H1 (cell line): ENCODE measurements around the gene POU6F2. TPM values are rescaled to one million over a fixed set of nuclear protein-coding genes. Genes with fewer than 3 reads are reported as not detected.

Experiments used
- CTCF ChIA-PET: fragments of 300-600 bp; sonication (Branson Sonifier 250); formaldehyde crosslinking; loops from one replicate; lab custom pipeline; 2021; ENCODE audit not compliant: partially characterized antibody; lab: Charles Lee
- POLR2A ChIA-PET: fragments of 300-600 bp; sonication (Branson Sonifier 250); formaldehyde crosslinking; loops from one replicate; lab custom pipeline; 2021; ENCODE audit warnings: inconsistent platforms; ENCODE audit not compliant: partially characterized antibody; lab: Charles Lee
- DNase-seq, 2 experiments: peaks; one replicate each; pipeline versions ENCODE4 v3.0.0 to v3.0.0-alpha.2; 2010 to 2022; ENCODE audit warnings: low spot score in 2 of 2, low read depth in 1 of 2, mixed read lengths in 1 of 2
- FAIRE-seq: peaks from 2 replicates; lab custom pipeline; 2011; peaks lifted over from hg19 to GRCh38; lab: Jason Lieb, UNC
- H2AFZ ChIP-seq: 2 replicates; pipeline ENCODE4 v1.8.1; 2012; ENCODE audit warnings: low read length, inconsistent platforms
- H2AK5ac ChIP-seq: 2 replicates; pipeline ENCODE4 v1.6.1; 2013; ENCODE audit warnings: low read depth, low read length
- H2BK120ac ChIP-seq: replicated peaks from 2 replicates; pipeline ENCODE3; 2013; ENCODE audit warnings: low read depth, low read length, inconsistent platforms
- H2BK12ac ChIP-seq: 2 replicates; pipeline ENCODE4 v1.6.1; 2013; ENCODE audit warnings: low read depth, low read length
- H2BK15ac ChIP-seq: 2 replicates; pipeline ENCODE4 v1.6.1; 2013; ENCODE audit warnings: low read length
- H2BK20ac ChIP-seq: 2 replicates; pipeline ENCODE4 v1.6.1; 2013; ENCODE audit warnings: low read length
- H2BK5ac ChIP-seq: 2 replicates; pipeline ENCODE4 v1.6.1; 2013; ENCODE audit warnings: low read depth, low read length
- H3K14ac ChIP-seq: 2 replicates; pipeline ENCODE4 v1.6.1; 2013; ENCODE audit warnings: inconsistent platforms; ENCODE audit not compliant: insufficient read length
- H3K18ac ChIP-seq: 2 replicates; pipeline ENCODE4 v1.6.1; 2013; ENCODE audit warnings: low read length; ENCODE audit errors: extremely low read depth
- H3K23ac ChIP-seq: 2 replicates; pipeline ENCODE4 v1.6.1; 2013; ENCODE audit warnings: inconsistent platforms; ENCODE audit not compliant: insufficient read length
- H3K23me2 ChIP-seq: 2 replicates; pipeline ENCODE4 v1.6.1; 2013; ENCODE audit warnings: low read depth, low read length
- H3K27ac ChIP-seq: 2 replicates; pipeline ENCODE4 v1.6.1; 2011; ENCODE audit warnings: low read depth, low read length, inconsistent platforms
- H3K27me3 ChIP-seq, 4 experiments: replicated peaks in 1 of 4; 1 replicate in 1 of 4; 2 replicates in 3 of 4; pipeline versions ENCODE4 v1.6.1 to v1.8.1; 2011 to 2013; ENCODE audit warnings: low read length in 3 of 4, mild to moderate bottlenecking in 3 of 4, inconsistent platforms in 2 of 4, mixed read lengths in 2 of 4, moderate library complexity in 1 of 4; ENCODE audit not compliant: control insufficient read depth in 3 of 4, insufficient read depth in 3 of 4; ENCODE audit errors: extremely low read depth in 1 of 4
- H3K36me3 ChIP-seq, 4 experiments: 2 replicates each; pipeline versions ENCODE4 v1.6.1 to v1.8.1; 2011 to 2013; ENCODE audit warnings: mild to moderate bottlenecking in 4 of 4, low read length in 3 of 4, moderate library complexity in 2 of 4, control low read depth in 1 of 4, inconsistent platforms in 1 of 4; ENCODE audit not compliant: insufficient read depth in 4 of 4, control insufficient read depth in 2 of 4
- H3K4ac ChIP-seq: replicated peaks from 2 replicates; pipeline ENCODE3; 2013; ENCODE audit warnings: low read length, low read depth, mixed read lengths, inconsistent platforms; ENCODE audit not compliant: insufficient read length
- H3K4me1 ChIP-seq, 4 experiments: replicated peaks in 1 of 4; 1 replicate in 1 of 4; 2 replicates in 3 of 4; pipeline versions ENCODE4 v1.6.1 to v1.8.1; 2011 to 2013; ENCODE audit warnings: low read length in 3 of 4, inconsistent platforms in 2 of 4, mixed read lengths in 1 of 4; ENCODE audit not compliant: insufficient read depth in 4 of 4, control insufficient read depth in 3 of 4
- H3K4me2 ChIP-seq, 2 experiments: 2 replicates each; pipeline versions ENCODE4 v1.6.1 to v1.8.1; 2011 to 2013; ENCODE audit warnings: low read depth in 2 of 2, low read length in 2 of 2, control low read depth in 1 of 2, inconsistent platforms in 1 of 2, mild to moderate bottlenecking in 1 of 2; ENCODE audit not compliant: insufficient read depth in 1 of 2
- H3K4me3 ChIP-seq, 4 experiments: fragments of 200-600, 300-600 bp in 1 of 4; sonication (generic), shearing (Covaris generic), sonication (Bioruptor Twin) in 1 of 4; 2 replicates each; pipeline versions ENCODE4 v1.5.1 to v1.8.1; 2011 to 2016; ENCODE audit warnings: low read length in 4 of 4, low read depth in 3 of 4, control low read depth in 2 of 4, inconsistent platforms in 2 of 4, mild to moderate bottlenecking in 2 of 4, mixed read lengths in 1 of 4, moderate library complexity in 1 of 4; ENCODE audit not compliant: insufficient read depth in 2 of 4; ENCODE audit errors: extremely low read depth in 1 of 4
- H3K56ac ChIP-seq: replicated peaks from 2 replicates; pipeline ENCODE3; 2013; ENCODE audit warnings: low read depth, mild to moderate bottlenecking, mixed read lengths, low read length, inconsistent platforms; ENCODE audit not compliant: insufficient read length
- H3K79me1 ChIP-seq: 2 replicates; pipeline ENCODE4 v1.6.1; 2013; ENCODE audit warnings: low read depth, low read length, control low read depth
- H3K79me2 ChIP-seq, 2 experiments: 2 replicates each; pipeline versions ENCODE4 v1.6.1 to v1.8.1; 2012 to 2013; ENCODE audit warnings: low read length in 2 of 2, mild to moderate bottlenecking in 2 of 2, inconsistent platforms in 1 of 2; ENCODE audit not compliant: insufficient read depth in 2 of 2, control insufficient read depth in 1 of 2
- H3K9ac ChIP-seq, 4 experiments: replicated peaks in 1 of 4; 1 replicate in 1 of 4; 2 replicates in 3 of 4; pipeline versions ENCODE4 v1.6.1 to v1.8.1; 2011 to 2013; ENCODE audit warnings: low read depth in 3 of 4, low read length in 3 of 4, control low read depth in 2 of 4, mild to moderate bottlenecking in 2 of 4, moderate library complexity in 2 of 4, inconsistent platforms in 1 of 4; ENCODE audit errors: extremely low read depth in 1 of 4
- H3K9me3 ChIP-seq, 2 experiments: 2 replicates each; pipeline versions ENCODE4 v1.6.1 to v1.8.1; 2012 to 2013; ENCODE audit warnings: mild to moderate bottlenecking in 2 of 2, moderate library complexity in 2 of 2, control low read depth in 1 of 2, inconsistent platforms in 1 of 2, low read depth in 1 of 2, low read length in 1 of 2, mixed read lengths in 1 of 2; ENCODE audit not compliant: insufficient read depth in 2 of 2
- H4K20me1 ChIP-seq, 2 experiments: replicated peaks in 1 of 2; 2 replicates each; pipeline versions ENCODE3 to v1.8.1; 2011 to 2013; ENCODE audit warnings: inconsistent platforms in 2 of 2, low read length in 2 of 2, mild to moderate bottlenecking in 1 of 2; ENCODE audit not compliant: insufficient read depth in 2 of 2, control insufficient read depth in 1 of 2
- H4K5ac ChIP-seq: 2 replicates; pipeline ENCODE4 v1.6.1; 2013; ENCODE audit warnings: low read length, low read depth, mixed read lengths, inconsistent platforms; ENCODE audit not compliant: insufficient read length
- H4K8ac ChIP-seq: 2 replicates; pipeline ENCODE4 v1.8.0; 2013; ENCODE audit warnings: mild to moderate bottlenecking, moderate library complexity, low read length, inconsistent platforms; ENCODE audit not compliant: insufficient read depth; ENCODE audit errors: extremely low read depth
- H4K91ac ChIP-seq: replicated peaks from 2 replicates; pipeline ENCODE3; 2013; ENCODE audit warnings: low read length, mixed read lengths, inconsistent platforms; ENCODE audit not compliant: insufficient read length
- CBX8 ChIP-seq: fragments of 300-800, 300-1000 bp; sonication (generic); IDR thresholded peaks from 2 replicates; pipeline ENCODE4 v1.7.1; 2016; ENCODE audit warnings: low read depth, low read length, borderline replicate concordance
- KDM4A ChIP-seq: IDR thresholded peaks from one replicate; pipeline ENCODE4 v1.7.1; 2012; ENCODE audit warnings: low read depth, mild to moderate bottlenecking, moderate library complexity, low read length, inconsistent platforms; ENCODE audit not compliant: severe bottlenecking
- POLR2A ChIP-seq, 2 experiments: IDR thresholded peaks; 1 replicate in 1 of 2; 2 replicates in 1 of 2; pipeline ENCODE4 v1.6.1; 2011; ENCODE audit warnings: low read depth in 2 of 2, low read length in 2 of 2, mild to moderate bottlenecking in 2 of 2; ENCODE audit errors: control extremely low read depth in 1 of 2
- TAF7 ChIP-seq: optimal IDR thresholded peaks from 2 replicates; pipeline ENCODE3; 2011; ENCODE audit warnings: low read depth, mild to moderate bottlenecking, inconsistent platforms, low read length, moderate library complexity, borderline replicate concordance
- WGBS, 2 experiments: shearing (Covaris generic) in 1 of 2; methylation state at CpG; one replicate each; pipeline versions ENCODE4 v1.1.6 to v1.1.7; 2013 to 2015; ENCODE audit warnings: low lambda C conversion rate in 2 of 2, mixed read lengths in 2 of 2, inconsistent platforms in 1 of 2, low coverage in 1 of 2, missing lambda C conversion rate in 1 of 2; ENCODE audit not compliant: insufficient replicate concordance in 2 of 2, insufficient coverage in 1 of 2, insufficient read length in 1 of 2; ENCODE audit errors: extremely low coverage in 1 of 2, missing lambda C conversion rate in 1 of 2; 5-methylcytosine and 5-hydroxymethylcytosine counted together
- polyA plus RNA-seq, 7 experiments: library from polyadenylated mRNA; depleted of rRNA in 3 of 7; stranded (reverse) in 5 of 7; unstranded in 2 of 7; fragments of >200 nt in 5 of 7; fragments of 200-250 nt in 2 of 7; gene quantifications; 1 replicate in 5 of 7; 2 replicates in 1 of 7; 4 replicates in 1 of 7; pipeline versions ENCODE4 v1.2.1 to v1.2.3, GENCODE V29; 2011 to 2013; ENCODE audit warnings: missing spikeins in 2 of 7, mixed read lengths in 2 of 7
- total RNA-seq: library from RNA; stranded (reverse); fragmentation: NEBNext Ultra II Directional; extraction: Animal tissue kit (Norgen Biotek cat#: 25700); gene quantifications from 2 replicates; pipeline ENCODE4 v1.2.1, GENCODE V29; 2021

Gene POU6F2
- total and polyA plus RNA-seq, 2 of the 8 experiments (the other 6 are each of a cell fraction or from before 2014, with no cell fraction given): 1.1 to 2.0 TPM

DNA sequence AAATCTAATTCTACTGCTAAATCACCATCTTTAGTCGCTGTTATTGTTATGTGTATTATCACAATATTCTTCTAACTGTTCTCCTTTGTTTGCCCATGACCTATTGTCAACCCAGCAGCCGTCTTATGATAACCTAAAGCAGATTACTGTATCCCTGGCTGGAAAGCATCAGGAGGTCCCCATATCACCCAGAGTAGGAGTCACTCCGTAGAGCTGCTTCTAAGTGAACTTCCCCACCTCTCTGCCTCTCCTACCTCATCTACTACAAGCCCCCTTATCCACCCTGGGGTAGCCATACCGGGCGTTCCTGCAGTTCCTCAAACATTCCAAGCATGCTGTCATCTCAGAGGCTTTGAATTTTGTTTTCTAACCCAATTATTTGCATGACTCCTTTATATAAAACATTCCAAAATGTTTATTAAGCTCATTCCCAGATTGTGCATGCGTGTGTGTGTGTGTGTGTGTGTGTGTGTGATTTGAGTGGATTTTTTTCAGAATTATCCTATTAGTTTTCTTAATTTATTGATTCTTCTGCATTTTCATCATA lies 39.7 kb downstream of the POU6F2 start:
- Histone ChIP-seq H3K27ac (no peak overlapping the region), H2BK120ac (no peak overlapping the region), H3K36me3 (no peaks in the 10 kb centered on the region; a peak in 1 of 8 replicates), H3K18ac (no peak overlapping the region), H4K20me1 (no peaks in the 10 kb centered on the region), H3K23ac (no peak overlapping the region), H3K79me1 (no peaks in the 10 kb centered on the region), H2AK5ac (no peak overlapping the region), H4K5ac (no peak overlapping the region), H2BK5ac (no peak overlapping the region), H2BK12ac (no peak overlapping the region), H4K8ac (no peak overlapping the region), H3K4ac (no peak overlapping the region), H3K27me3 (peaks cover 0 to 1% (median 0%) of the 10 kb centered on the region in 4 experiments; a peak in 1 of 7 replicates), H3K56ac (no peak overlapping the region), H3K23me2 (no peaks in the 10 kb centered on the region; the same call in 1 of the 2 replicates), H3K4me3 (no peak overlapping the region), H2AFZ (no peak overlapping the region), H3K4me1 (peaks cover 0 to 3% (median 0%) of the 10 kb centered on the region in 4 experiments; a peak in 1 of 7 replicates), H3K9ac (no peak overlapping the region), H3K9me3 (0 out of 4 replicates have a peak, but pooled peaks cover 0 to 1% of the 10 kb centered on the region in 2 experiments), H3K14ac (no peak overlapping the region), H3K4me2 (no peak overlapping the region), H2BK20ac (no peak overlapping the region), H3K79me2 (no peaks in the 10 kb centered on the region), H2BK15ac (no peak overlapping the region), H4K91ac (no peak overlapping the region)
- ChIA-PET CTCF (no interaction called here), POLR2A (no interaction called here)
- FAIRE-seq (no peak), DNase-seq (no peak)
- WGBS, 2 experiments: 79% methylated on average over 6 of the region's 6 CpGs; no CpG with 5 or more reads in 1 of the 2 experiments
- TF ChIP-seq TAF7 (no peak), KDM4A (no peak), POLR2A (IDR thresholded peaks at IDR 0.05; ENCODE audit: control extremely low read depth in 1 of 2, low read depth in 2 of 2, low read length in 2 of 2) (no peak), CBX8 (no peak)
